Psoas muscle (tissue), 8 donors: Measurements from ENCODE around the gene RTN4R. TPM values are rescaled to one million over a fixed set of nuclear protein-coding genes. Genes with fewer than 3 reads are reported as not detected.
A peak's percentile ranks its signal among the peaks of the same experiment; 100 is the strongest.
"Not testable (repeated sequence)": the region's sequence is repeated elsewhere in the genome, so short reads cannot be mapped to it uniquely, and the experiment has no call there.

Experiments used
- ATAC-seq, 4 donors: fragments of 200-7000 bp; cut with Tn5 transposase; one replicate each; pipeline ENCODE4 v1.9.1; 2020; ENCODE audit warnings: moderate library complexity in 3 of 4, mild to moderate bottlenecking in 2 of 4
- DNase-seq, 2 donors: peaks; one replicate each; pipeline ENCODE4 v3.0.0-alpha.2; 2020
- H3K27ac ChIP-seq: fragments of 200-600 bp; one replicate; pipeline ENCODE4 v1.8.0; 2022
- H3K27me3 ChIP-seq, 3 donors: fragments of 200-600 bp in 1 of 3; one replicate each; pipeline versions ENCODE4 v1.6.1 to v1.8.0; 2013 to 2022; ENCODE audit warnings: low read length in 2 of 3, mild to moderate bottlenecking in 2 of 3, moderate library complexity in 1 of 3; ENCODE audit not compliant: insufficient read depth in 3 of 3
- H3K36me3 ChIP-seq, 2 donors: fragments of 200-600 bp in 1 of 2; one replicate each; pipeline versions ENCODE4 v1.6.1 to v1.8.0; 2013 to 2022; ENCODE audit warnings: low read depth in 1 of 2, mild to moderate bottlenecking in 1 of 2, moderate library complexity in 1 of 2; ENCODE audit not compliant: insufficient read depth in 1 of 2
- H3K4me1 ChIP-seq: fragments of 200-600 bp; one replicate; pipeline ENCODE4 v1.8.0; 2022
- H3K4me3 ChIP-seq: fragments of 200-600 bp; one replicate; pipeline ENCODE4 v1.8.0; 2022; ENCODE audit warnings: mild to moderate bottlenecking
- H3K9me3 ChIP-seq: fragments of 200-600 bp; one replicate; pipeline ENCODE4 v1.8.0; 2022
- CTCF ChIP-seq: fragments of 200-600 bp; IDR thresholded peaks from one replicate; pipeline ENCODE4 v1.8.0; 2022; ENCODE audit warnings: antibody characterized with exemption
- WGBS, 3 donors: extraction: QIAGEN DNeasy Blood & Tissue Kit; methylation state at CpG; one replicate each; pipeline versions ENCODE4 v1.1.6 to v1.1.7; 2013; 5-methylcytosine and 5-hydroxymethylcytosine counted together
- intact Hi-C, 2 donors: fragments of 100-400 bp; cut with DNase I; formaldehyde crosslinking; loops; one replicate each; pipeline versions ENCODE4 v1.11.0 to v1.14.2; 2022
- long read RNA-seq, 2 donors: library from polyadenylated mRNA; unstranded; transcript quantifications; one replicate each; pipeline ENCODE4 v2.0.0, GENCODE V29; 2021
- polyA plus RNA-seq, 3 donors: library from polyadenylated mRNA; stranded (reverse); fragments of 200-250 nt; gene quantifications; one replicate each; pipeline ENCODE4 v1.2.3, GENCODE V29; 2013
- total RNA-seq, 4 donors: library from RNA; stranded (reverse); fragmentation: NEBNext Ultra II Directional in 2 of 4; extraction: Animal tissue kit (Norgen Biotek cat#: 25700) in 2 of 4; gene quantifications; one replicate each; pipeline versions ENCODE4 v1.2.1 to v1.2.4, GENCODE V29; 2021 to 2023
- donor health status: healthy with polysubstance abuse.
- donor health status: DM: no; HTN: no; CAD: no; lungs with moderate emphysema.
- donor health status: Bipolar disorder and iron deficiency.
- donor health status: healthy.
- donor health status: DM: yes; HTN: yes; CAD: no.
- donor health status: DM: no; HTN: no; CAD: no.
- donor health status: DM: no; HTN: no; CAD: no.
- donor health status: DM: yes; HTN: yes; CAD: no.

The RTN4R gene
- total RNA-seq (1 to 10 TPM in 1 of 4 donors, under 1 TPM in 3; 0.22 to 2.4 (median 0.64) TPM), polyA plus RNA-seq (under 1 TPM; 0.12 to 0.36 (median 0.30) TPM)
- long read RNA-seq, donor 1, partial matches to known transcripts, result 0 of 1 reads
- long read RNA-seq, donor 1, other reads (novel, unspliced or antisense), result 0 of 1 reads
- long read RNA-seq, donor 2, partial matches to known transcripts, result 0 of 1 reads
- long read RNA-seq, donor 2, other reads (novel, unspliced or antisense), result 0 of 1 reads

- H3K4me1 ChIP-seq, result no peaks in the 10 kb centered on the region
- intact Hi-C loops, result loop anchor here in 1 of 2 donors (1.0 kb wide), 1 partner anchor 111 kb away; no protein-coding TSS in a partner anchor
These were observed at the start of gene RTN4R for GRCh38 chr22:20268279-20269012. Gene RTN4R, minus strand, starts transcription at chr22:20268318. Its CDS starts 226 bp downstream, at chr22:20268092.

GRCh38 chr22:20317402-20318042, 49.4 kb upstream of the RTN4R start:
- intact Hi-C loops, ATAC-seq, H3K36me3 ChIP-seq, H3K27ac ChIP-seq, DNase-seq, H3K27me3 ChIP-seq, H3K9me3 ChIP-seq: not testable (repeated sequence)
- WGBS, 3 donors, result 59 to 65% (median 64%) methylated on average over 7 to 8 of the region's 8 CpGs
- H3K4me3 ChIP-seq, result peak overlapping the region; percentile 100
- peaks cover 20% of the 10 kb centered on the region for H3K4me1 ChIP-seq
- TF ChIP-seq CTCF, result peak; percentile 33

More at GRCh38 chr22:20268279-20269012, at the start of gene RTN4R:
- whole genome bisulfite sequencing, 3 donors, result 21 to 46% (median 45%) methylated on average over 23 to 54 of the region's 58 CpGs
- ATAC-seq (peak; percentile 72 to 88 (median 81)), DNase-seq (peak; percentile 69 to 73)
- H3K27me3 ChIP-seq, result no peaks in the 10 kb centered on the region
- peak; percentile 63 for TF ChIP-seq CTCF
- no peaks in the 10 kb centered on the region for H3K36me3 ChIP-seq
- no peak within 1 kb of the TSS for H3K27ac ChIP-seq
- no peaks in the 10 kb centered on the region for H3K9me3 ChIP-seq
- peak within 1 kb of the TSS; percentile 55 for H3K4me3 ChIP-seq

GRCh38 chr22:20316844-20317401, 48.8 kb upstream of the RTN4R start:
- Histone ChIP-seq H3K9me3 (no peaks in the 10 kb centered on the region), H3K27ac (no peak overlapping the region), H3K4me1 (peaks cover 20% of the 10 kb centered on the region), H3K27me3 (no peaks in the 10 kb centered on the region), H3K36me3 (peaks cover 0 to 5% of the 10 kb centered on the region in 2 donors), H3K4me3 (no peak overlapping the region)
- TF ChIP-seq CTCF, result no peak
- 82 to 85% (median 84%) methylated on average over 8 of the region's 8 CpGs for whole genome bisulfite sequencing, 3 donors
- ATAC-seq (no peak), DNase-seq (no peak)
- intact Hi-C loops, result no loop called here

- intact Hi-C loops, result no loop called here
- Histone ChIP-seq H3K9me3 (no peaks in the 10 kb centered on the region), H3K4me1 (peaks cover 15% of the 10 kb centered on the region), H3K4me3 (no peak overlapping the region), H3K36me3 (peaks cover 0 to 5% of the 10 kb centered on the region in 2 donors), H3K27me3 (no peaks in the 10 kb centered on the region), H3K27ac (no peak overlapping the region)
- no peak for TF ChIP-seq CTCF
- WGBS, 3 donors, result 89 to 98% (median 92%) methylated on average over 8 to 12 of the region's 12 CpGs
- ATAC-seq (no peak), DNase-seq (no peak)
These were observed 48.2 kb upstream of the RTN4R start for GRCh38 chr22:20316217-20316843.
